Breast epithelium (tissue), 4 donors: Measurements from ENCODE around the gene IREB2. TPM values are rescaled to one million over a fixed set of nuclear protein-coding genes. Genes with fewer than 3 reads are reported as not detected.
A peak's percentile ranks its signal among the peaks of the same experiment; 100 is the strongest.

Experiments
- DNase-seq, 2 donors: peaks; one replicate each; pipeline ENCODE4 v3.0.0-alpha.2; 2019; ENCODE audit warnings: low spot score in 2 of 2
- H3K27ac ChIP-seq, 2 donors: fragments of 200-600 bp; sonication (generic) in 1 of 2; one replicate each; pipeline ENCODE4 v1.5.1; 2016 to 2019; ENCODE audit warnings: mild to moderate bottlenecking in 1 of 2
- H3K27me3 ChIP-seq, 2 donors: fragments of 200-600 bp; sonication (generic) in 1 of 2; one replicate each; pipeline versions ENCODE4 v1.5.1 to v1.6.0; 2017 to 2019; ENCODE audit warnings: control low read depth in 1 of 2, mild to moderate bottlenecking in 1 of 2
- H3K36me3 ChIP-seq: fragments of 200-600 bp; one replicate; pipeline ENCODE4 v1.5.1; 2019
- H3K4me1 ChIP-seq, 2 donors: fragments of 200-600 bp; sonication (generic); one replicate each; pipeline ENCODE4 v1.5.1; 2016 to 2019; ENCODE audit warnings: control low read depth in 1 of 2
- H3K4me3 ChIP-seq, 3 donors: fragments of 200-600 bp; sonication (generic); 1 replicate in 2 of 3; 2 replicates in 1 of 3; pipeline ENCODE4 v1.5.1; 2016 to 2019; ENCODE audit warnings: mild to moderate bottlenecking in 3 of 3, moderate library complexity in 2 of 3
- H3K9me3 ChIP-seq, 2 donors: fragments of 200-600 bp; sonication (generic) in 1 of 2; one replicate each; pipeline ENCODE4 v1.5.1; 2016 to 2019; ENCODE audit warnings: control low read depth in 1 of 2
- POLR2A ChIP-seq: fragments of 450-650 bp; IDR thresholded peaks from one replicate; pipeline ENCODE4 v1.6.1; 2016; ENCODE audit warnings: antibody characterized with exemption, mild to moderate bottlenecking, moderate library complexity
- POLR2AphosphoS5 ChIP-seq, 3 donors: sonication (generic); formaldehyde crosslinking; IDR thresholded peaks; one replicate each; pipeline ENCODE4 v1.6.1; 2017; ENCODE audit warnings: antibody characterized with exemption in 3 of 3
- intact Hi-C: fragments of 100-400 bp; cut with DNase I; formaldehyde crosslinking; loops from one replicate; pipeline ENCODE4 v1.15.1; 2023; ENCODE audit warnings: low total_unique reads
- total RNA-seq, 3 donors: library from RNA; depleted of rRNA; stranded (reverse); fragments of >200 nt; gene quantifications; one replicate each; pipeline ENCODE4 v1.1.0, GENCODE V29; 2016
- TF ChIP-seq, protein P1 (sequence below), 3 donors: fragments of 450-650 bp; IDR thresholded peaks; one replicate each; pipeline ENCODE4 v1.5.1; 2016 to 2017; ENCODE audit warnings: antibody characterized with exemption in 3 of 3, mild to moderate bottlenecking in 3 of 3, moderate library complexity in 3 of 3

The IREB2 gene
- total RNA-seq, 3 donors from 2014 or later = 45.8 to 52.2 (median 49.5) TPM

DNA sequence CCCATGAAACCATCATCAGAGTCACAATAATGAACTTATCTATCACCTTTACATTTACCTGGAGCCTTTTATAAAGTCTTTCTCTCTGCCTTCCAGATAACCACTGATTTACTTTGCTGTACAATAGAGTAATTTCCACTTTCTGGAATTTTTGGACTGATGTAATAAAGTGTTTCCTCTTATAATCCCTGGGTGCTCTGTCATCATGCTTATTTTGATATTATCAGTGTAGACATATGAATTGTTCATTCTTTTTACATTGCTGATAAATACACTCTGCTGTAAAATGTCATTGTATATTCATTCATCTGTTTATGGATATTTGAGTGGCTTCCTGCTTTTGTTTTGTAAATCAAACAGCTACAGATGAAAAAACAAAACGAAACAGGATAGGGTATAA, 27.0 kb upstream of the IREB2 start:
- H3K4me3 ChIP-seq = no peak overlapping the region
- H3K9me3 ChIP-seq = no peaks in the 10 kb centered on the region
- TF ChIP-seq POLR2AphosphoS5 (IDR thresholded peaks at IDR 0.05) (no peak), POLR2A (no peak)
- TF ChIP-seq, protein P1, sequence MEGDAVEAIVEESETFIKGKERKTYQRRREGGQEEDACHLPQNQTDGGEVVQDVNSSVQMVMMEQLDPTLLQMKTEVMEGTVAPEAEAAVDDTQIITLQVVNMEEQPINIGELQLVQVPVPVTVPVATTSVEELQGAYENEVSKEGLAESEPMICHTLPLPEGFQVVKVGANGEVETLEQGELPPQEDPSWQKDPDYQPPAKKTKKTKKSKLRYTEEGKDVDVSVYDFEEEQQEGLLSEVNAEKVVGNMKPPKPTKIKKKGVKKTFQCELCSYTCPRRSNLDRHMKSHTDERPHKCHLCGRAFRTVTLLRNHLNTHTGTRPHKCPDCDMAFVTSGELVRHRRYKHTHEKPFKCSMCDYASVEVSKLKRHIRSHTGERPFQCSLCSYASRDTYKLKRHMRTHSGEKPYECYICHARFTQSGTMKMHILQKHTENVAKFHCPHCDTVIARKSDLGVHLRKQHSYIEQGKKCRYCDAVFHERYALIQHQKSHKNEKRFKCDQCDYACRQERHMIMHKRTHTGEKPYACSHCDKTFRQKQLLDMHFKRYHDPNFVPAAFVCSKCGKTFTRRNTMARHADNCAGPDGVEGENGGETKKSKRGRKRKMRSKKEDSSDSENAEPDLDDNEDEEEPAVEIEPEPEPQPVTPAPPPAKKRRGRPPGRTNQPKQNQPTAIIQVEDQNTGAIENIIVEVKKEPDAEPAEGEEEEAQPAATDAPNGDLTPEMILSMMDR (IDR thresholded peaks at IDR 0.05) = no peak
- intact Hi-C loops = no loop called here
- H3K4me1 ChIP-seq = no peaks in the 10 kb centered on the region
- H3K27me3 ChIP-seq = no peaks in the 10 kb centered on the region
- no peaks in the 10 kb centered on the region for H3K36me3 ChIP-seq
- DNase-seq = no peak
- H3K27ac ChIP-seq = no peak overlapping the region

DNA sequence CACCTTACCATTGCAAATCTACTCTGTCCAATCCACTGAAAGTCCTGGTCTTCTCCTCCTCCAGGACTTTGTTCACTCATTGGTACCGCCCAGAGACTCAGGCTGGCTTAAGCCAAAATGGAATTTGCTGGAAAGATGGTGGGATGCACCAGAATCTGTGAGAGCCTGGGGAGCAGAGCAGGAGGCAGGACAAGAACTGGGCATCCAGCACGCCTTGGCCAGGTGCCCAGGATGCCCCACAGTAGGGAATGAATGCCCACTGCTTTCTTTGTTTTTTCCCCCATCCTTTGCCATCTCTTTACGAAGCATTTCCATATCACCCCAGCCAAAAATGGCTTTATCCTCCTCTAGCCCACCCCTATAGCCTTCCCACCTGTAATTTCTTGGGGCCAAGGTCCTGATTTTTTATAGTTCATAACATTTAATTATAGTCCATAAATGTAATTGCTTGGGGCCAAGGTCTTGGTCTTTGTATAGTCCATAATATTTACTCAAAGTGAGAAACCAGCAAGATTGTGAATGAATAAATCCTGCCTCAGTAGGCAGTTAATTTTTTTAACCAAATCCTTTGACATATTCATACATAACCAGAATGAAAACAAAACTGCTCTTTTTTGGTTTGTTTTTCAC, 23.3 kb upstream of the IREB2 start:
- Histone ChIP-seq H3K27me3 (no peaks in the 10 kb centered on the region), H3K36me3 (no peaks in the 10 kb centered on the region), H3K4me3 (no peak overlapping the region), H3K4me1 (no peaks in the 10 kb centered on the region), H3K9me3 (no peaks in the 10 kb centered on the region), H3K27ac (peak overlapping the region in 1 of 2 donors; percentile 12)
- intact Hi-C loops = no loop called here
- DNase-seq = no peak
- TF ChIP-seq, protein P1 (IDR thresholded peaks at IDR 0.05) = no peak
- TF ChIP-seq POLR2AphosphoS5 (IDR thresholded peaks at IDR 0.05) = no peak
- TF ChIP-seq POLR2A = no peak

DNA sequence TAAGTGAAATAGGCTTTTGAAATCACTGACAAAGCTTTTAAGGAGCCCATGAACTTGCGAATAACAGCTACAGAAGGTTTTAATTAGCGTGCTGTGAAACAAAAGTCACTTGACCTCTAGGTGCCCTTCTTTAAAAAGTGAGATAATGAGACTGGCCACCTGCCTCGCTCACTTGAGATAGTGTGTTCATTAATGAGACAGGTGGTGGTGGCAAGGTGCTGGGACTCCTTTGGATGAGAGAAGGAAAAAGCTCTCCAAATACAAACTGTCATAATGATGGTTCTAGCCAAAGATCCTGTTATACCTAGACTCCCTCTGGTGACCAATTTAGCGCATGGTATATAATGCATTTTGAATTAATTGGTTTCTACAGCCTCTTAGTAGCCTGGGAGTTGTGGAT, 22.7 kb upstream of the IREB2 start:
- intact Hi-C loops = no loop called here

DNA sequence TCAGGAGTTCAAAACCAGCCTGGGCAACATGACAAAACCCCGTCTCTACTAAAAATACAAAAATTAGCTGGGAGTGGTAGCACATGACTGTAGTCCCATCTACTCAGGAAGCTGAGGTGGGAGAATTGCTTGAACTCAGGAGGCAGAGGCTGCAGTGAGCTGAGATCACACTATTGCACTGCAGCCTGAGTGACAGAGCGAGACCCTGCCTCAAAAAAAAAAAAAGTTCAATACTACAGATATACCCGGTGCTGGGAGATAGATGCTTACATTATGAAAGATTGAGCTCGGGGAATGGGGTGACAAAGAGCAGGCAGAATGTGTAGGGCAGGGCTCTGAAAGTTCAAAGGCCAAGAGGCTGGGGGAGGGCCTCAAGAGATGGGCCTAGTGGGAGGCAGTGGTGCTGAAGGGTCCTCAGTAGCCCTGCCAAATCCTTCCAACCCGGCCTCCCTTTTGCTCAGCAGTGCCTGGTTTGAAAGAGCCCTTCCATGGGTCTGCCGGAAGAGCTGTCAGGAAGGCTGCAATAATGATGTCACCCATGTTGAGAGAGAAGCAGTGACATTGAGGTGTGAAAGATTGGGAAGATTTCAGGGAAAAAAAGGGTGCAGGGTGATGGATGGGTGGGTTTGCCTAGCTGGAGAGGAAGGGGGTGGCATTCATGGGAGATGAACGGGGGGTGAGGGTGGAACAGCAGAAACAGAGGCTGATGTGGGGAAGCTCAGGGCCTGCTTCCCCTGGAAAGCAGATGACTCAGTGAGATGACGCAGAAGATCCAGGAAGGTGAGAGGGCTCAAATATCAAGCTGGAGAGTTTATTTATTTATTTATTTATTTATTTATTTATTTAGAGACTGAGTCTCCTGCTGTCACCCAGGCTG, 20.0 kb upstream of the IREB2 start:
- H3K4me3 ChIP-seq = no peak overlapping the region
- DNase-seq = no peak
- no peaks in the 10 kb centered on the region for H3K27me3 ChIP-seq
- H3K4me1 ChIP-seq = no peaks in the 10 kb centered on the region
- TF ChIP-seq POLR2AphosphoS5 (IDR thresholded peaks at IDR 0.05) (no peak), POLR2A (no peak)
- TF ChIP-seq, protein P1 (IDR thresholded peaks at IDR 0.05) = no peak
- no peak overlapping the region for H3K27ac ChIP-seq
- intact Hi-C loops = no loop called here
- no peaks in the 10 kb centered on the region for H3K36me3 ChIP-seq
- no peaks in the 10 kb centered on the region for H3K9me3 ChIP-seq

More for the DNA sequence above, 22.7 kb upstream of the IREB2 start:
- TF ChIP-seq POLR2AphosphoS5 (IDR thresholded peaks at IDR 0.05) = no peak
- TF ChIP-seq, protein P1 (IDR thresholded peaks at IDR 0.05) = peak in 1 of 3 donors; percentile 17
- no peak overlapping the region for H3K4me3 ChIP-seq
- H3K27ac ChIP-seq = no peak overlapping the region
- H3K4me1 ChIP-seq = no peaks in the 10 kb centered on the region
- no peaks in the 10 kb centered on the region for H3K9me3 ChIP-seq
- no peak for DNase-seq
- H3K27me3 ChIP-seq = no peaks in the 10 kb centered on the region
- H3K36me3 ChIP-seq = no peaks in the 10 kb centered on the region

DNA sequence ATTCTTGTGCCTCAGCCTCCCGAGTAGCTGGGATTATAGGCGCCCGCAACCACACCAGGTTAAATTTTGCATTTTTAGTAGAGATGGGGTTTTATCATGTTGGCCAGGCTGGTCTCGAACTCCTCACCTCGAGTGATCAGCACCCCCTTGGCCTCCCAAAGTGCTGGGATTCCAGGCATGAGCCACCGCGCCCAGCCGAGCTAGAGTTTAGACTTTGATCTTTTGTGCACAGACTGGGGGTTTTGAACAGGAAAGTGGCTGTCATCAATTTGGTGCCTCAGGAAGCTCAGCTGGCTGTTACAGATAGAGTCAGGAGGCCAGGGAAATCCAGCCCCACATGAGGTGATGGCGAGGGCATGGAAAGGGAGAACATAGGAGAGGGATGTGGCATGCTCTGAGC, 19.3 kb upstream of the IREB2 start:
- H3K9me3 ChIP-seq = no peaks in the 10 kb centered on the region
- no peak overlapping the region for H3K27ac ChIP-seq
- no peaks in the 10 kb centered on the region for H3K36me3 ChIP-seq
- no peak overlapping the region for H3K4me3 ChIP-seq
- H3K4me1 ChIP-seq = no peaks in the 10 kb centered on the region
- intact Hi-C loops = no loop called here
- H3K27me3 ChIP-seq = no peaks in the 10 kb centered on the region
- no peak for DNase-seq
- TF ChIP-seq POLR2AphosphoS5 (IDR thresholded peaks at IDR 0.05) = no peak
- TF ChIP-seq, protein P1 (IDR thresholded peaks at IDR 0.05) = no peak
- no peak for TF ChIP-seq POLR2A
